Liver (tissue), 9 donors: ENCODE data around the gene RBMS3. TPM values are rescaled to one million over a fixed set of nuclear protein-coding genes. Genes with fewer than 3 reads are reported as not detected.

Experiments used
- DNase-seq: peaks from one replicate; pipeline ENCODE4 v3.0.0-alpha.2; 2017; ENCODE audit warnings: low spot score
- H3K27ac ChIP-seq, 2 donors: one replicate each; pipeline ENCODE4 v1.7.0; 2013; ENCODE audit warnings: inconsistent platforms in 2 of 2, low read length in 2 of 2, control low read depth in 1 of 2, low read depth in 1 of 2, mild to moderate bottlenecking in 1 of 2
- H3K27me3 ChIP-seq, 4 donors: one replicate each; pipeline versions ENCODE4 v1.6.1 to v1.7.0; 2013; ENCODE audit warnings: low read length in 3 of 4, inconsistent platforms in 1 of 4, mild to moderate bottlenecking in 1 of 4, moderate library complexity in 1 of 4; ENCODE audit not compliant: control insufficient read depth in 4 of 4, insufficient read depth in 4 of 4
- H3K36me3 ChIP-seq, 4 donors: one replicate each; pipeline versions ENCODE4 v1.6.1 to v1.7.0; 2013; ENCODE audit warnings: low read length in 3 of 4, mild to moderate bottlenecking in 3 of 4, low read depth in 1 of 4, moderate library complexity in 1 of 4; ENCODE audit not compliant: control insufficient read depth in 4 of 4, insufficient read depth in 3 of 4
- H3K4me1 ChIP-seq, 4 donors: one replicate each; pipeline versions ENCODE4 v1.6.1 to v1.7.0; 2013; ENCODE audit warnings: low read length in 3 of 4, mild to moderate bottlenecking in 3 of 4, moderate library complexity in 1 of 4; ENCODE audit not compliant: control insufficient read depth in 4 of 4, insufficient read depth in 4 of 4
- H3K4me3 ChIP-seq, 3 donors: one replicate each; pipeline versions ENCODE4 v1.6.1 to v1.7.0; 2013; ENCODE audit warnings: low read length in 3 of 3, control low read depth in 1 of 3, low read depth in 1 of 3, mild to moderate bottlenecking in 1 of 3
- H3K9ac ChIP-seq, 2 donors: one replicate each; pipeline ENCODE4 v1.7.0; 2013; ENCODE audit warnings: low read length in 2 of 2, mild to moderate bottlenecking in 2 of 2, moderate library complexity in 2 of 2, control low read depth in 1 of 2, low read depth in 1 of 2
- H3K9me3 ChIP-seq, 4 donors: one replicate each; pipeline versions ENCODE4 v1.6.1 to v1.7.0; 2013; ENCODE audit warnings: low read length in 3 of 4; ENCODE audit not compliant: control insufficient read depth in 4 of 4
- CTCF ChIP-seq: fragments of 150-350 bp; IDR thresholded peaks from 2 replicates; pipeline ENCODE4 v1.5.1; 2017; ENCODE audit warnings: improper control_type of control experiment, low read depth, low read length; ENCODE audit not compliant: missing input control
- EGR1 ChIP-seq, 2 donors: IDR thresholded peaks; 2 replicates each; pipeline ENCODE4 v1.6.1; 2016 to 2018; ENCODE audit warnings: antibody characterized with exemption in 2 of 2, low read depth in 2 of 2
- FOXA1 ChIP-seq: IDR thresholded peaks from 2 replicates; pipeline ENCODE4 v1.6.1; 2016; ENCODE audit warnings: antibody characterized with exemption
- FOXA2 ChIP-seq: IDR thresholded peaks from 2 replicates; pipeline ENCODE4 v1.6.1; 2016; ENCODE audit warnings: antibody characterized with exemption
- GABPA ChIP-seq, 2 donors: IDR thresholded peaks in 1 of 2; conservative IDR thresholded peaks in 1 of 2; 2 replicates each; pipeline ENCODE4 v1.6.1; 2016; ENCODE audit warnings: antibody characterized with exemption in 2 of 2, mild to moderate bottlenecking in 1 of 2, moderate library complexity in 1 of 2
- HNF4A ChIP-seq, 2 donors: conservative IDR thresholded peaks; 2 replicates each; pipeline ENCODE4 v1.6.1; 2016; ENCODE audit warnings: antibody characterized with exemption in 2 of 2, mild to moderate bottlenecking in 2 of 2
- HNF4G ChIP-seq: IDR thresholded peaks from 2 replicates; pipeline ENCODE4 v1.6.1; 2016; ENCODE audit warnings: antibody characterized with exemption
- JUND ChIP-seq, 2 donors: IDR thresholded peaks; 2 replicates each; pipeline ENCODE4 v1.6.1; 2016; ENCODE audit warnings: antibody characterized with exemption in 2 of 2
- NR2F2 ChIP-seq: IDR thresholded peaks from 2 replicates; pipeline ENCODE4 v1.6.1; 2016; ENCODE audit warnings: antibody characterized with exemption
- REST ChIP-seq: IDR thresholded peaks from 2 replicates; pipeline ENCODE4 v1.6.1; 2016; ENCODE audit warnings: antibody characterized with exemption, mild to moderate bottlenecking
- RXRA ChIP-seq, 2 donors: IDR thresholded peaks; 2 replicates each; pipeline ENCODE4 v1.6.1; 2017 to 2018; ENCODE audit warnings: antibody characterized with exemption in 2 of 2, mild to moderate bottlenecking in 1 of 2
- SP1 ChIP-seq: IDR thresholded peaks from 2 replicates; pipeline ENCODE4 v1.6.1; 2018; ENCODE audit warnings: antibody characterized with exemption, mild to moderate bottlenecking
- TAF1 ChIP-seq: conservative IDR thresholded peaks from 2 replicates; pipeline ENCODE4 v1.6.1; 2016; ENCODE audit warnings: antibody characterized with exemption, mild to moderate bottlenecking
- YY1 ChIP-seq: IDR thresholded peaks from 2 replicates; pipeline ENCODE4 v1.6.1; 2016; ENCODE audit warnings: antibody characterized with exemption, mild to moderate bottlenecking
- ZBTB33 ChIP-seq: IDR thresholded peaks from 2 replicates; pipeline ENCODE4 v1.6.1; 2016; ENCODE audit warnings: antibody characterized with exemption
- WGBS: extraction: QIAGEN DNeasy Blood & Tissue Kit; methylation state at CpG from one replicate; pipeline ENCODE4 v1.1.7; 2013; 5-methylcytosine and 5-hydroxymethylcytosine counted together
- polyA plus RNA-seq, 2 donors: library from polyadenylated mRNA; stranded (reverse) in 1 of 2; unstranded in 1 of 2; fragments of 200-250 nt in 1 of 2; fragments of >200 nt in 1 of 2; fragmentation: Nextera tagmentation in 1 of 2; extraction: Ambion mirVana in 1 of 2; gene quantifications; one replicate each; pipeline versions ENCODE4 v1.2.1 to v1.2.3, GENCODE V29; 2013 to 2015
- total RNA-seq, 2 donors: library from RNA; depleted of rRNA; stranded (reverse); fragments of >200 nt; gene quantifications; one replicate each; pipeline ENCODE4 v1.2.3, GENCODE V29; 2014
- TF ChIP-seq, protein P1 (sequence below): IDR thresholded peaks from 2 replicates; pipeline ENCODE4 v1.6.1; 2016; ENCODE audit warnings: antibody characterized with exemption
- donor health status: healthy.
- donor health status: healthy.
- donor health status: healthy.
- donor health status: healthy.
- donor health status: healthy.

Gene RBMS3
- total and polyA plus RNA-seq, 4 donors, result 1.2 to 14.9 (median 9.3) TPM

DNA sequence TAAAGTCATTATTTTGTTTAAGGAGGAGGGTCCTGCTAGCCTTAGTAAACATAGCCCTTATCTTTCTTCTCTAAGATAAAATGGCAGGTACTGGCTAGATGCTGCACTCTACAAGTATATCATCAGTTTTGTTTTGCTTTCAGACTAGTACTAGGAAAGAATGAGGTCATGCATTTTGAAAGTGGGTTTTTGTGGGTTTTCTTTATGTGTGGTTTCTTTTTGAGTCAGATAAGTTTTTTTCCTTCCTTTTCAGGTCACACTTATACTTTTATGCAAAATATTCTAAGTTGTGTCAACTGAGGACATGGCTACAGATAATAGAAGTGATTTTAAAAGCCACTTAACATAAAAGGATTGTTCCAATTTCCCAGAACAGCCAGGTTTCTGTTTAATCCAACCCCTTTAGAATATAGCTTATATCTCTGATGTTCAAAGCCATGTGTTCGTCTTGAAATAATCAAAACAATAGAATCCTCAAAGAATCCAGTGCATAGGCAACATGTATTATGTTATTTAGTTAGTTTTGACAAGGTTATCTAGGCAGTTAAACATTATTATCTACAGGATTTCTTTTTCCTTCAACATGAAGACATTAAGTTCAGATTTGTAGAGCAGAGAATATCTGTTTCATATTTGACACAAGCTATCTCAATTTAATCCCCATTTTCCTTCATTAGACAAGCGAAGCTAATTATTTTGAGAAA, 406.2 kb downstream of the RBMS3 start:
- Histone ChIP-seq H3K27ac (peak overlapping the region in 1 of 2 donors; percentile 20), H3K4me3 (no peak overlapping the region), H3K36me3 (no peaks in the 10 kb centered on the region), H3K9me3 (no peaks in the 10 kb centered on the region), H3K9ac (no peak overlapping the region), H3K4me1 (no peaks in the 10 kb centered on the region), H3K27me3 (no peaks in the 10 kb centered on the region)
- TF ChIP-seq EGR1 (IDR thresholded peaks at IDR 0.05; ENCODE audit: low read depth in 2 of 2) (no peak), ZBTB33 (no peak), HNF4G (no peak), FOXA1 (no peak), GABPA (IDR thresholded peaks at IDR 0.05 in 1 of 2, conservative IDR thresholded peaks at IDR 0.05 in 1 of 2) (no peak), HNF4A (conservative IDR thresholded peaks at IDR 0.05) (no peak), NR2F2 (no peak), FOXA2 (no peak)
- no peak for DNase-seq
- WGBS, result 81% methylated on average over 2 of the region's 2 CpGs

- TF ChIP-seq HNF4A (conservative IDR thresholded peaks at IDR 0.05), result no peak
- TF ChIP-seq, protein P1, sequence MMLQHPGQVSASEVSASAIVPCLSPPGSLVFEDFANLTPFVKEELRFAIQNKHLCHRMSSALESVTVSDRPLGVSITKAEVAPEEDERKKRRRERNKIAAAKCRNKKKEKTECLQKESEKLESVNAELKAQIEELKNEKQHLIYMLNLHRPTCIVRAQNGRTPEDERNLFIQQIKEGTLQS, result no peak
- TF ChIP-seq RXRA (IDR thresholded peaks at IDR 0.05), result no peak
- TF ChIP-seq NR2F2, result no peak
- TF ChIP-seq YY1, result no peak
- no peak for TF ChIP-seq EGR1 (IDR thresholded peaks at IDR 0.05; ENCODE audit: low read depth in 2 of 2)
- no peak for TF ChIP-seq CTCF
- no peak for TF ChIP-seq TAF1
- 95% methylated on average over 2 of the region's 2 CpGs for WGBS
- H3K36me3 ChIP-seq, result no peaks in the 10 kb centered on the region
- peaks cover 1 to 22% (median 7%) of the 10 kb centered on the region in 4 donors for H3K4me1 ChIP-seq
- H3K4me3 ChIP-seq, result no peak overlapping the region
- DNase-seq, result no peak
- no peak overlapping the region for H3K27ac ChIP-seq
- H3K27me3 ChIP-seq, result no peaks in the 10 kb centered on the region
- H3K9me3 ChIP-seq, result no peaks in the 10 kb centered on the region
- no peak overlapping the region for H3K9ac ChIP-seq
These were observed 409.9 kb downstream of the RBMS3 start for GRCh38 chr3:29690686-29691353.

DNA sequence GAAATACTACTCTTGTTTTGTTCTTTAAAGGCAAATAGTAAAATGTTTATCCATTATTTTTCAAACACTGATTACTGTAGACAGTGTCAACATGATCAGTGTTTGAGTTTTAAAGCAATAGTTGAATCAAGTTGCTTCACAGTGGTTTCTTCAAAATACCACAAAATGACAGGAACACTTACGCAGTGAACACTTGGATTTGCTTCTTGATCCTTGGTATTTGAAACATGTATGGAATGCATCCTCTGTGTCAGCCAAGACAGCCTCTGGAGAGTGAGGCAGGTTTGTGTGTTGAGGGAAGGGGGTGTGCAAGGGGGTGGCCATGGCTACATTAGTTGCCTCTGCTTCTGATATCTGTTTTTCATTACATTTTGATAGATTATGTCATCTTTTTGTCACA, 413.0 kb downstream of the RBMS3 start:
- DNase-seq, result no peak
- TF ChIP-seq JUND (IDR thresholded peaks at IDR 0.05), result no peak
- TF ChIP-seq HNF4A (conservative IDR thresholded peaks at IDR 0.05), result peak; percentile 6 to 22
- no peak for TF ChIP-seq SP1
- no peak for TF ChIP-seq GABPA (IDR thresholded peaks at IDR 0.05 in 1 of 2, conservative IDR thresholded peaks at IDR 0.05 in 1 of 2)
- TF ChIP-seq REST, result no peak
- TF ChIP-seq CTCF, result no peak
- TF ChIP-seq FOXA1, result peak; percentile 75
- no peak for TF ChIP-seq EGR1 (IDR thresholded peaks at IDR 0.05; ENCODE audit: low read depth in 2 of 2)

More for the DNA sequence above, 413.0 kb downstream of the RBMS3 start:
- H3K9me3 ChIP-seq, result no peaks in the 10 kb centered on the region
- H3K9ac ChIP-seq, result peak overlapping the region in 1 of 2 donors; percentile 6
- 41% methylated on average over 1 of the region's 1 CpG for WGBS
- no peaks in the 10 kb centered on the region for H3K27me3 ChIP-seq
- H3K4me1 ChIP-seq, result peaks cover 1 to 30% (median 15%) of the 10 kb centered on the region in 4 donors
- peak overlapping the region in 1 of 2 donors; percentile 38 for H3K27ac ChIP-seq
- H3K36me3 ChIP-seq, result no peaks in the 10 kb centered on the region
- peak overlapping the region in 2 of 3 donors; percentile 13 to 35 for H3K4me3 ChIP-seq
